ENCODE data around the gene VEPH1. TPM values are rescaled to one million over a fixed set of nuclear protein-coding genes. Genes with fewer than 3 reads are reported as not detected.

The VEPH1 gene
- total RNA-seq, 1 experiment from 2014 or later = 42.3 TPM

- in situ Hi-C loops (cut with HindIII; ENCODE audit: low pct_unique_long_range_greater_than_20kb, low sequenced_read_pairs) = no loop called here
Measured at GRCh38 chr3:157452097-157452496, 51.1 kb downstream of the VEPH1 start.

DNA sequence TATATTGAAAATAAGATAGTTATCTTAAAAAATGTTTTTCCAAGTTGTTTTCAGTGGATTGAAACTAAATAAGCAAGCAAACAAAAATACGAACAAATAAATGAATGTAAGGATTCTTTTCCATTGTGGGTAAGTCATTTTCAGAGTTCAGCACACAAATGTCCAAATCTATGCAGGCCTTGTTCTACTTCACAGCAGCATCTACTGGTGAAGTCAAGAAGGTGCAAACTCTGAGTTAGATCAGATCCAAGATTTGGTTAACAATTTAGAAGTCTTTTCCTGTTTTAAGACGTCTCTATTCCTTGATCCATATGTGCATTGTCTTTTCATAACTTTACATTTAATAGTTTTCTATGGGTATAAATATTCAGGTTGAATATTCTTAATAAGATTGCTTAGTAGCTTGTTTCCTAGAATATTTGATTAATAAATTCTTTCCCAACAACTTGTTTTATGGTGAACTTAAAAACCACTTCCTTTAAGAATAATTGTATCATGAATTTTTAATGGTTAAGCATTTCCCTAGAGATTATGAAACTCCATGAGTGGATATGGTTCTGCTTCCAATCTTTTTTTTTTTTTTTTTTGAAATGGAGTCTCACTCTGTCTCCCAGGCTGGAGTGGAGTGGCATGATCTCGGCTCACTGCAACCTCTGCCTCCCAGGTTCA lies 56.1 kb downstream of the VEPH1 start:
- peak; percentile 73 for DNase-seq (ENCODE audit: low read depth, low spot score)

More at GRCh38 chr3:157452097-157452496, 51.1 kb downstream of the VEPH1 start:
- DNase-seq (ENCODE audit: low read depth, low spot score) = no peak

DNA sequence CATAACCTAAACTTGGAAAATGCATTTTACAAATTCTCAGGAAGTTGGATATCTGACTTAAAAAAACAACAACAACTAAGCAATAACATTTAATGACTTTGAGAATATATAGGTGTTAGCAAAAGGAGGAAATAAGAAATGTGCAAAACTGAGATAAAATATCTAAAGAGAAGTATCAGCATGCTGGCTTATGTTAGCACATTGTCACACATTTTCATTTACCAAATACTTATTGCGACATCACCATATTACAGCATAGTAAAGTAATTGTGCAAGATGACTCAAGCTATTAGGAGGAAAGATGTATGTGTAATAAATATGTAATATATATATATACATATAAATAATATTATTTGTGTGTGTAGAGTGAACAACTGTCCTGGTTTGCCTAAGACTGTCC lies 57.4 kb downstream of the VEPH1 start:
- in situ Hi-C loops (cut with HindIII; ENCODE audit: low pct_unique_long_range_greater_than_20kb, low sequenced_read_pairs) = no loop called here
- no peak for DNase-seq (ENCODE audit: low read depth, low spot score)

More for the DNA sequence above, 56.1 kb downstream of the VEPH1 start:
- in situ Hi-C loops (cut with HindIII; ENCODE audit: low pct_unique_long_range_greater_than_20kb, low sequenced_read_pairs) = no loop called here

GRCh38 chr3:157444797-157445184 lies 58.4 kb downstream of the VEPH1 start:
- in situ Hi-C loops (cut with HindIII; ENCODE audit: low pct_unique_long_range_greater_than_20kb, low sequenced_read_pairs) = no loop called here
- no peak for DNase-seq (ENCODE audit: low read depth, low spot score)

DNA sequence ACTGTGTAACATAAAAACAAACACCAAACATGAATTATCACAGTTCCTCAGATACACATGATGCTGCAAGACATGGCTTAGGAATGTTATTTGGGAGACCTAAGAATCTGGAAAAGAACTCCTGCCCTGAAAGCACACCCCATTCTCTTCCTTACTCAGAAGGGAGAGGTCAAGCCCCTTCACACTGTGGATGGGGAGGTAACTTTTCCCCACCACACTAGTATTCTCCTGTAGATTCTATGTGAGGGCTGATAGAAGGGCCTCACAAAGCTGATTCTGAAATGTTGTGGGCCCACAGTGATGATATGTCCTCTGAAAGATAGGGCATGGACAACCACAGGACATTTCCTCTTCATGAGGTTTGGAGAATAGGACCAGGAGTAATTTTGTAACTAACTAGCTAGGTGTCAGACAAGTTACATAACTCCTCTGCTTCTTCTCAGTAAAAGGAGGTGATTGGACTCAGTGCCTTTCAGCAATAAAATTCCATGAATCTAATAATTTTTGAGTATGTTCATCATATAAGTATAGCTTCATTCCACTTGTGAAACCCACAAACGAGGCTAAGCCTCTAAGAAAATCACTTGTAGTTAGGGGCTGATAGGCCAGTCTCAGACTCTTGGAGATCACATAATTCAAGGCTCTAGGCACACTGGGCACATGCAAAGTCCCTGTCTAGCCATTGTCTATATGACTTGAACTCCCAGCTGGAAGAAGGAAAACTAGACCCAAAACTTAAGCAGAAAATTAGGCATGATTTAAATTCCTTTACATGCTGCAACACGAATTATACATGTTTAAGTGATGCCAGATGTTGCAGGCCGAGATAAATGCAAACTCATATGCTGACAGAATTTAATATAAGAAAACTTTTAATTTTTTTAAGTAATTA lies 59.1 kb downstream of the VEPH1 start:
- DNase-seq (ENCODE audit: low read depth, low spot score) = no peak
- in situ Hi-C loops (cut with HindIII; ENCODE audit: low pct_unique_long_range_greater_than_20kb, low sequenced_read_pairs) = no loop called here

GRCh38 chr3:157442729-157443128 lies 60.5 kb downstream of the VEPH1 start:
- in situ Hi-C loops (cut with HindIII; ENCODE audit: low pct_unique_long_range_greater_than_20kb, low sequenced_read_pairs) = no loop called here
- DNase-seq (ENCODE audit: low read depth, low spot score) = peak; percentile 26

DNA sequence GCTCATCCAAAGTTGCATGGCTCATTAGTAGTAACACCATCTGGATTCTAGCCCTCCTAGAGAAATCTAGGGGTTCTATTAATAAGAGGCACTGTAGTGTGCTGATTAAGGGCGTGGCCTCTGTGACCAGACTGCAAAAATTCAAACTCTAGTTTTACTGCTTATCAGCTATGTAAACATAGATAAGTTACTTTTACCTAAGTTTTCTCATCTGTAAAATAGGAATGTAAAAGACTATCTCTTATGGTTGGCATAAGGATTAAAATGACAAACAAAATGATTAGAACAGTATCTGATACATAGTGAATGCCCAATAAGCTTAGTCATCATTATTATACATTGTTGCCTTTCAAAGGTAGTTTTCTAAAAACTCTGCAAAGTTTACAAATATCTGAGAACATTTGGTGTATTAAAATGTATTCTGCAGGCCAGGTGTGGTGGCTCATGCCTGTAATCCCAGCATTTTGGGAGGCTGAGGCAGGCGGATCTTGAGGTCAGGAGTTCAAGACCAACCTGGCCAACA lies 62.1 kb downstream of the VEPH1 start:
- in situ Hi-C loops (cut with HindIII; ENCODE audit: low pct_unique_long_range_greater_than_20kb, low sequenced_read_pairs) = no loop called here
- no peak for DNase-seq (ENCODE audit: low read depth, low spot score)

DNA sequence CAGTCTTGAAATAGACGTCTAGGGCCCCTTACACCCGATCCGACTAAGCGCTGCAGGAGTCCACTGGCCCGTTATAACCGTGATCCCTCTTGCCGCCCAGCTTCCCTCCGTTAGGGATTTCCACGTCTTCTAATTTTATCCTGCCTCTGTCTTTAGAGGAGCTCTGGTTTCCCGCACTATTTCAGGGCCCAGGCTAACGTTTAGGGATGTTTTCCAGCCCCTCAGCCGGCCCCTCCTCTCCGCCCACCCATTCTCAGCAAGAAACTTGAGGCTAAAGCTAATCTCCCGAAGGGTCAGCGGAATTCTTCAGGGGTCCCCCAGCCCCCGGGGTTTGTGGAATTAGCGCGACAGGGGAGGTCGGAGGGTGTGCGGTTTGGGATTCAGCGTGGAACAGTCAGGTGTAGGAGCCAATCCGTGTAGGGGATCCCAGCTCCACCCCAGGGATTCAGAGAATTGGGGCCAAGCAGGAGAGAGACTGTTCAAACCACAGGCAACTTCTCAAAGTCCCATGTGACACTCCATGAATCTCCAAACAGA lies 65.0 kb downstream of the VEPH1 start:
- in situ Hi-C loops (cut with HindIII; ENCODE audit: low pct_unique_long_range_greater_than_20kb, low sequenced_read_pairs) = no loop called here
- no peak for DNase-seq (ENCODE audit: low read depth, low spot score)

GRCh38 chr3:157436583-157437291 lies 66.5 kb downstream of the VEPH1 start, which contains the start of gene PTX3:
Gene PTX3 (plus strand): TSS chr3:157436850. CDS start chr3:157436934, 84 bp downstream.
- in situ Hi-C loops (cut with HindIII; ENCODE audit: low pct_unique_long_range_greater_than_20kb, low sequenced_read_pairs) = no loop called here
- DNase-seq (ENCODE audit: low read depth, low spot score) = no peak

GRCh38 chr3:157429708-157430107 lies 73.5 kb downstream of the VEPH1 start:
- no peak for DNase-seq (ENCODE audit: low read depth, low spot score)
- in situ Hi-C loops (cut with HindIII; ENCODE audit: low pct_unique_long_range_greater_than_20kb, low sequenced_read_pairs) = no loop called here

GRCh38 chr3:157428853-157429252 lies 74.4 kb downstream of the VEPH1 start:
- no peak for DNase-seq (ENCODE audit: low read depth, low spot score)
- in situ Hi-C loops (cut with HindIII; ENCODE audit: low pct_unique_long_range_greater_than_20kb, low sequenced_read_pairs) = no loop called here

GRCh38 chr3:157427901-157428300 lies 75.3 kb downstream of the VEPH1 start:
- in situ Hi-C loops (cut with HindIII; ENCODE audit: low pct_unique_long_range_greater_than_20kb, low sequenced_read_pairs) = no loop called here
- no peak for DNase-seq (ENCODE audit: low read depth, low spot score)

DNA sequence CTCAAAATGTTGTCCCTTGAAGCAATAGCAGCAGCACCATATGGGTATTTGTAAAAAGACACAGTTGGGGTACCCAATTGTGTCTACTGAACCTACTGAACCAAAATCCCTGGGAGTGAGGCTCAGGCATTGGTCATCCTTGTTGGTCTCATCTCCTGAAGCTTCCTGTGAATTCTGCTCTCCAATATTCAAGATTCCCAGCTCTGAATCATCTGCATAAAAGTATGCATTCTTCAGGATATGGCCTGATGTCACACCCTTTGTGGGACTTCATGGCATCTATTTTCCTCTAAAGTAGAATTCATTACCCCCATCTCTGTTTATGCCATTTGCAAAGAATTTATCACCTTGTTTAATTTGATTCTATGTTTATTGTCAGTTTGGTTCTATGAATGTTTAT lies 79.9 kb downstream of the VEPH1 start:
- in situ Hi-C loops (cut with HindIII; ENCODE audit: low pct_unique_long_range_greater_than_20kb, low sequenced_read_pairs) = no loop called here
- no peak for DNase-seq (ENCODE audit: low read depth, low spot score)

DNA sequence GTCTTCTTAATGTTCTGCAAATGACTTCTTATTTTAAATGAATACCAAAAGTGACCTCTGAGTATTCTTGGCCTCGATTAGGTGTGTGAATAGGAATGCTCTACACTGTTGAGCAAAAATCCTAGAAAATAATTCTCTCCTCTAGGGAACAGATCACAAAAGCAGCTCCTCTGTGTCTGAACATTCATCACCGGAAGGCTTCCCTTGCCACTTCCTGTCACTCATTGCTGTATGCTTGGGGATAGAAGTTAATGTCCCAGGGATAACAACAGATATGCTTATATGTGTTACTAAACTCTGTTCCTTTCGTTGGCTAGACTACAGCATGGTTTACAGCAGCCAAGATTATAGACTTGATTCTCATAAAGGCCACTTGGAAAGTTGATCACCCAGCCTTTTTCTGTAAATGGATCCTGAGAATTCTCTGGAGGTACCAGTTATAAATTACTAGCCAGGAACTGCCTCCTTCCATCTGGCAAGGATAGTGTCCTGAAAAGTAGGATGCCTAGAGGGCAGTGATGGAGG lies 82.5 kb downstream of the VEPH1 start:
- DNase-seq (ENCODE audit: low read depth, low spot score) = no peak
- in situ Hi-C loops (cut with HindIII; ENCODE audit: low pct_unique_long_range_greater_than_20kb, low sequenced_read_pairs) = no loop called here

GRCh38 chr3:157418104-157418503 lies 85.1 kb downstream of the VEPH1 start:
- no peak for DNase-seq (ENCODE audit: low read depth, low spot score)

GRCh38 chr3:157417247-157417646 lies 86.0 kb downstream of the VEPH1 start:
- in situ Hi-C loops (cut with HindIII; ENCODE audit: low pct_unique_long_range_greater_than_20kb, low sequenced_read_pairs) = no loop called here
- no peak for DNase-seq (ENCODE audit: low read depth, low spot score)

More at GRCh38 chr3:157418104-157418503, 85.1 kb downstream of the VEPH1 start:
- in situ Hi-C loops (cut with HindIII; ENCODE audit: low pct_unique_long_range_greater_than_20kb, low sequenced_read_pairs) = no loop called here

DNA sequence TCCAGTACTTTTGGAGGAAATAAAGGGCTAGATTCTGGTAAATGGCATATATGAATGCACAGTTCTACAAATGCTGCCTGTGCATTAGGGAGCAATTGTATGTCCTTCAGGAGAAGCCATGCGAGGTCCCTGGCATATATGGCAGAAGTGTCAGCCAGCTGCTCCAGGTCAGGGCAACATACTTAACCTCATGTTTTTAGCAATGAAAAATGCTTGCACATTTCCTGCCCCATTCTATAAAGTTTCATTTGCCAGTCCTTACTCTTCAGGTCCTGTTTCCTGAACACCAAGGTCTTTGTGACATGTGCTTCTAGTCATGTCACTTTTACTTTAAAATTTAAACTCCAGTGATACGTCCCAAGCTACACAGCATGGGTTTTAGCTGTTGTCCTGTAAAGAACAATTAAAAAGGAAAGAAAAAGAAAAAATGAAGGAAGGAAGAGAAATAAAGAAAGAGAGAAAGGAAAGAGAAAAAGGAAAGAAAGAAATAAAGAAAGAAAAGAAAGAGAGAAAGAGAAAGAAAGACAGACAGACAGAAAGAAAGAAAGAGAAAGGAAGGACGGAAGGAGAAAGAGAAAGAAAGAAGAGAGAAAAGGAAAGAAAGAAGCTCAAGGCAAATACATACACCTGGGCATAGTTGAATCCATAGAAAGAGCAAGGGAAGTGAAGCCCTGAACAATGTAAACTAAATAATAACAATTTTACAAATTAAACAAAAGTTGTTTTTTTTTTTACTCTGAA lies 86.7 kb downstream of the VEPH1 start:
- in situ Hi-C loops (cut with HindIII; ENCODE audit: low pct_unique_long_range_greater_than_20kb, low sequenced_read_pairs) = no loop called here
- DNase-seq (ENCODE audit: low read depth, low spot score) = no peak

Measured in SK-MEL-5 (cell line).